CD4-positive, alpha-beta memory T cell (primary cell): ENCODE results near the gene TBC1D10A. TPM values are rescaled to one million over a fixed set of nuclear protein-coding genes. Genes with fewer than 3 reads are reported as not detected.

ENCODE experiments used
- CTCF ChIA-PET: fragments of 350-600 bp; sonication (Branson Sonifier 250); formaldehyde crosslinking; loops from one replicate; lab custom pipeline; 2021; ENCODE audit warnings: inconsistent platforms; ENCODE audit not compliant: partially characterized antibody; lab: Charles Lee
- POLR2A ChIA-PET: fragments of 350-600 bp; sonication (Branson Sonifier 250); formaldehyde crosslinking; loops from one replicate; lab custom pipeline; 2021; ENCODE audit not compliant: partially characterized antibody; lab: Charles Lee
- DNase-seq, 5 donors: peaks; one replicate each; pipeline versions ENCODE4 v3.0.0 to v3.0.0-alpha.2; 2020 to 2022; ENCODE audit warnings: mixed read lengths in 1 of 5
- H3K27ac ChIP-seq: one replicate; pipeline ENCODE4 v1.7.0; 2013; ENCODE audit warnings: low read depth, low read length
- H3K27me3 ChIP-seq: 2 replicates; pipeline ENCODE4 v1.7.0; 2013; ENCODE audit warnings: mild to moderate bottlenecking, low read length, moderate library complexity; ENCODE audit not compliant: insufficient read depth
- H3K36me3 ChIP-seq: 2 replicates; pipeline ENCODE4 v1.7.0; 2013; ENCODE audit warnings: mild to moderate bottlenecking, low read length, moderate library complexity; ENCODE audit not compliant: insufficient read depth
- H3K4me1 ChIP-seq: 2 replicates; pipeline ENCODE4 v1.7.0; 2013; ENCODE audit warnings: mild to moderate bottlenecking, low read length, moderate library complexity; ENCODE audit not compliant: insufficient read depth
- H3K4me3 ChIP-seq, 2 donors: one replicate each; pipeline ENCODE4 v1.7.0; 2013; ENCODE audit warnings: low read length in 2 of 2, mild to moderate bottlenecking in 1 of 2
- H3K9me3 ChIP-seq, 2 donors: one replicate each; pipeline ENCODE4 v1.7.0; 2013; ENCODE audit warnings: low read length in 2 of 2, control low read depth in 1 of 2; ENCODE audit not compliant: control insufficient read depth in 1 of 2
- H3K27ac Mint-ChIP-seq, 7 donors: one replicate each; pipeline ENCODE4 v1.8.0; 2020 to 2021; ENCODE audit warnings: mixed read lengths in 7 of 7, mild to moderate bottlenecking in 6 of 7, inconsistent platforms in 3 of 7, moderate library complexity in 3 of 7
- H3K27me3 Mint-ChIP-seq, 2 donors: one replicate each; pipeline ENCODE4 v1.8.0; 2020 to 2021; ENCODE audit warnings: mixed read lengths in 2 of 2
- H3K36me3 Mint-ChIP-seq, 2 donors: one replicate each; pipeline ENCODE4 v1.8.0; 2020 to 2021; ENCODE audit warnings: mixed read lengths in 2 of 2, inconsistent platforms in 1 of 2, mild to moderate bottlenecking in 1 of 2
- H3K4me1 Mint-ChIP-seq, 4 donors: one replicate each; pipeline ENCODE4 v1.8.0; 2020 to 2021; ENCODE audit warnings: mixed read lengths in 4 of 4, mild to moderate bottlenecking in 1 of 4
- H3K4me3 Mint-ChIP-seq, 8 donors: one replicate each; pipeline ENCODE4 v1.8.0; 2020 to 2021; ENCODE audit warnings: mixed read lengths in 8 of 8, mild to moderate bottlenecking in 7 of 8, moderate library complexity in 6 of 8, inconsistent platforms in 3 of 8
- H3K9me3 Mint-ChIP-seq, 8 donors: one replicate each; pipeline ENCODE4 v1.8.0; 2020 to 2021; ENCODE audit warnings: mixed read lengths in 8 of 8, mild to moderate bottlenecking in 5 of 8, inconsistent platforms in 3 of 8, moderate library complexity in 1 of 8
- intact Hi-C: fragments of 100-400 bp; cut with micrococcal nuclease; formaldehyde crosslinking; loops from one replicate; pipeline ENCODE4 v1.15.1; 2023
- polyA plus RNA-seq, 2 donors: library from polyadenylated mRNA; unstranded; fragments of 300-500 nt; fragmentation: Illumina TruSeq; gene quantifications; one replicate each; pipeline ENCODE4 v1.2.3, GENCODE V29; 2021
- total RNA-seq, 2 experiments: library from RNA; stranded (reverse); gene quantifications; one replicate each; pipeline ENCODE4 v1.2.3, GENCODE V29; 2021

Gene TBC1D10A
- total and polyA plus RNA-seq, 4 experiments from 2014 or later = 60.6 to 76.8 (median 61.9) TPM

DNA sequence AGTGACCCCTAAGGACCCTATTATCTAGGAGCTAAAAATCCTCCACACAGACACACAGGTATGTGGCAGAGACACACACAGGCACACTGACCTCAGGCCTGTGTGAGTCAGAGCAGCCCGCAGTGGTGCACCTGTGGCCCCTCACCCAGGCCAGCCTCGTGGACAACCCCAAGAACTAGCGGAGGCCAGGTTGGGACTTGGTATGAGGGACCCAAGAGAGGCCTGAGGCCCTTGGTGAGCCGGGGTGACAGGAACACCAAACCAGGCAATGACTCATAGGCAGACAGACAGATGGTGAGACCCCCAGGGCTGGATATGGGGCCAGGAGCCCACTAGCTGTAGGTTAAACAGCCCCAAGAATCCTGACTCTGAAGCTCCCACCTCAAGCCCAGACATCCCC is 43.4 kb downstream of the TBC1D10A start:
- ChIA-PET CTCF (interaction anchor here (1.3 to 11.1 kb wide), 3 partner anchors 76 to 178 kb away, joined by 4 to 392 read pairs (median 254); partner anchors contain the start of gene RNF215), POLR2A (interaction anchor here (1.0 to 12.2 kb wide), 6 partner anchors 18 to 178 kb away, joined by 3 to 106 read pairs (median 4); partner anchors contain the start of genes OSM, RNF215, SEC14L2 and TBC1D10A)
- no peaks in the 10 kb centered on the region for H3K36me3 ChIP-seq

DNA sequence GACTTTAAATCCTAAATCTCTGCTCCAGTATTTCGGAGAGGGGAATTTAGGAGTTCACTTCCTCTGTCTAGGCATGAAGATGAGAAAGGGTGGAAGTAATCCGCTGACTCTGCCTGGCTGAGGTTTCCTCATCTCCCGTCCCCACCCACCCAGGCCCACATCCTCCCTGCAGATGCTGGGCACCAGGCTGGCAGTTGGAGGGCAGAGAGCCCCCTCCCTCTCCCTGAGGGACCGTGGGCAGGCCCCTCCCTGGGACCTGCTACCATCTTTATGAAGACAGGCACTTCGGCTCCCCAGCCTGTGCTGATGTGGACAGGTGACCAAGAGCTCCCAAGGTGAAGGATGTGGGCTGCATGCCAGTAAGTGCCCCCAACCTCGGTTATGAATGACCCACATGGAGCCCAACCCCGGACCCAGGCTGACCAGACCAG is 44.1 kb downstream of the TBC1D10A start:
- Mint-ChIP-seq H3K27ac (no peak overlapping the region), H3K9me3 (no peaks in the 10 kb centered on the region), H3K27me3 (no peaks in the 10 kb centered on the region), H3K4me1 (peaks cover 14 to 42% (median 31%) of the 10 kb centered on the region in 4 donors), H3K36me3 (peaks cover 3 to 10% of the 10 kb centered on the region in 2 donors), H3K4me3 (no peak overlapping the region)
- peak in 1 of 5 donors; percentile 11 for DNase-seq
- Histone ChIP-seq H3K27ac (no peak overlapping the region), H3K9me3 (no peaks in the 10 kb centered on the region), H3K4me3 (no peak overlapping the region), H3K36me3 (no peaks in the 10 kb centered on the region), H3K27me3 (no peaks in the 10 kb centered on the region), H3K4me1 (peaks cover 41% of the 10 kb centered on the region)
- intact Hi-C loops = no loop called here
- ChIA-PET CTCF (interaction anchor here (1.3 to 11.1 kb wide), 3 partner anchors 76 to 177 kb away, joined by 4 to 392 read pairs (median 254); partner anchors contain the start of gene RNF215), POLR2A (interaction anchor here (1.0 to 12.2 kb wide), 6 partner anchors 18 to 178 kb away, joined by 3 to 106 read pairs (median 4); partner anchors contain the start of genes OSM, RNF215, SEC14L2 and TBC1D10A)

More for the DNA sequence above, 43.4 kb downstream of the TBC1D10A start:
- Mint-ChIP-seq H3K4me1 (peaks cover 20 to 49% (median 37%) of the 10 kb centered on the region in 4 donors), H3K36me3 (peaks cover 3 to 10% of the 10 kb centered on the region in 2 donors), H3K27me3 (no peaks in the 10 kb centered on the region), H3K27ac (peak overlapping the region in 3 of 7 donors; percentile 21 to 46 (median 30)), H3K9me3 (no peaks in the 10 kb centered on the region), H3K4me3 (no peak overlapping the region)
- intact Hi-C loops = no loop called here
- Histone ChIP-seq H3K4me3 (no peak overlapping the region), H3K4me1 (peaks cover 47% of the 10 kb centered on the region), H3K9me3 (no peaks in the 10 kb centered on the region), H3K27me3 (no peaks in the 10 kb centered on the region), H3K27ac (no peak overlapping the region)
- peak in 1 of 5 donors; percentile 33 for DNase-seq

DNA sequence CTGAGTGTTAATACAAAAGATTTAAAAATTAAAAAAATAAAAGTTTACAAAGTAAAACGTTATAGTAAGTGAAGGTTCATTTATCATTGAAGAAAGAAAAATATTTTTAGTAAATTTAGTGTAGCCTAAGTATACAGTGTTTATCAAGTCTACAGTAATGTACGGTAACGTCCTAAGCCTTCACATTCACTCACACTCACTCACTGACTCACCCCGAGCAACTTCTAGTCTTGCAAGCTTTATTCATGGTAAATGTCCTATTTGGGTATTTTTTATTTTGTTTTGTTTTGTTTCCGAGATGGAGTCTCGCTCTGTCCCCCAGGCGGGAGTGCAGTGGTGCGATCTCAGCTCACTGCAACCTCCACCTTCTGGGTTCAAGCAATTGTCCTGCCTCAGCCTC is 46.2 kb downstream of the TBC1D10A start:
- intact Hi-C loops = no loop called here
- CTCF ChIA-PET = interaction anchor here (1.0 to 11.1 kb wide), 4 partner anchors 104 to 175 kb away, joined by 3 to 254 read pairs (median 8); partner anchors contain the start of gene RNF215
- Histone ChIP-seq H3K4me1 (peaks cover 40% of the 10 kb centered on the region), H3K36me3 (no peaks in the 10 kb centered on the region), H3K9me3 (no peaks in the 10 kb centered on the region), H3K27ac (no peak overlapping the region), H3K4me3 (no peak overlapping the region), H3K27me3 (no peaks in the 10 kb centered on the region)
- Mint-ChIP-seq H3K4me3 (no peak overlapping the region), H3K27me3 (no peaks in the 10 kb centered on the region), H3K36me3 (peaks cover 0 to 10% of the 10 kb centered on the region in 2 donors), H3K4me1 (peaks cover 17 to 42% (median 32%) of the 10 kb centered on the region in 4 donors), H3K9me3 (no peaks in the 10 kb centered on the region), H3K27ac (no peak overlapping the region)
- POLR2A ChIA-PET = interaction anchor here (1.0 to 12.2 kb wide), 2 partner anchors 9 to 15 kb away, joined by 3 to 106 read pairs; partner anchors contain the start of gene OSM
- DNase-seq = no peak

DNA sequence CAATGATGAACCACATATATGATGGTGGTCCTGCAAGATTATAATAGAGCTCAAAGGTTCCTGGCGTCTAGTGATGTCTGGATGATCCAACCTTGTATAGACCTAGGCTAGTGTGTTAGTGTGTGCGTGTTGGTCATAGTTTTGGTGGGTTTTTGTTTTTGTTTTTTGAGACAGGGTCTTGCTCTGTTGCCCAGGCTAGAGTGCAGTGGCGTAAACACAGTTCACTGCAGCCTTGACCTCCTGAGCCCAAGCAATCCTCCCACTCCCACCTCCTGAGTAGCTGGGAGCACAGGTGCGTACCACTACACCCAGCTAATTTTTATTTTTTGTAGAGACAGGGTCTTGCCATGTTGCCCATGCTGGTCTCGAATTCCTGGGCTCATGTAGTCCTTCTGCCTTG is 46.8 kb downstream of the TBC1D10A start:
- Mint-ChIP-seq H3K27ac (no peak overlapping the region), H3K4me1 (peaks cover 20 to 47% (median 37%) of the 10 kb centered on the region in 4 donors), H3K4me3 (peak overlapping the region in 1 of 8 donors; percentile 31), H3K9me3 (no peaks in the 10 kb centered on the region), H3K36me3 (peaks cover 0 to 6% of the 10 kb centered on the region in 2 donors), H3K27me3 (no peaks in the 10 kb centered on the region)
- POLR2A ChIA-PET = interaction anchor here (1.0 to 12.2 kb wide), 2 partner anchors 10 to 15 kb away, joined by 3 to 106 read pairs; partner anchors contain the start of gene OSM
- H3K36me3 ChIP-seq = no peaks in the 10 kb centered on the region
- CTCF ChIA-PET = interaction anchor here (1.0 to 11.1 kb wide), 5 partner anchors 8 to 175 kb away, joined by 3 to 254 read pairs (median 5); partner anchors contain the start of gene RNF215
- no peak overlapping the region for H3K4me3 ChIP-seq
- peaks cover 46% of the 10 kb centered on the region for H3K4me1 ChIP-seq
- DNase-seq = no peak
- intact Hi-C loops = no loop called here
- H3K27ac ChIP-seq = no peak overlapping the region
- no peaks in the 10 kb centered on the region for H3K27me3 ChIP-seq
- H3K9me3 ChIP-seq = no peaks in the 10 kb centered on the region

DNA sequence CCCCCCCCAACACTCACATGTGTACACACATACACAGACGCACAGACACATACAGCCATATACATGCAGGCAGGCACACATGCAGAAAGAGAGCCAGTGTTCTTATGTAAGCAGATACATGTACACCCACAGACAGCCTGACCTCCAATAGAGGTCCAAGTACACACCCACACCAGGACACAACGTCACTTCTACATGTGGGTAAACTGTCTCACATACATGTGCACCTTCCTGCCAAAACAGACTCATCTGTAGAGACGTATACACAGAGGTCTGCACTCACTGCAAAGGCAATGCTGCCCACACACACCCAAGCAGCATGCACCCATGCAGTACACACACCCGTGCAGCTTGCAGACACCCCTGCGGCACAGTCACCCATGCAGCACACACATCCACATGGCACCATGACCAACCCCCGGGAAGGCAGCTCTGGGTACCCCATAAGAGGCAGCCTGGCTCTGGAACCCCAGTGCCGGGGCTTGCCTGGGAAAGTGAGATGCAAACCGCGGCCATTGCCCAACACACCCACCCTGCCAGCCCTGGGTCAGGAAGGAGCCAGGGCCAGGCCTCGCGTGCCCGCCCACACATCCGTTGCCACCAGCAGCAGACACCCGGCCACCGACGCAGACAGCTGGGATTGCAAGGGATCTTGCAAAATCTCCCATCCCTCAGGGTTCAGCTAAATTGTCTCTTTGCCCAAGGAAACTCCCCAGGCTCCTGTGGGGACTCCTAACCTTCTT is 47.5 kb downstream of the TBC1D10A start:
- Mint-ChIP-seq H3K9me3 (no peaks in the 10 kb centered on the region), H3K4me1 (peaks cover 23 to 44% (median 38%) of the 10 kb centered on the region in 4 donors), H3K36me3 (no peaks in the 10 kb centered on the region), H3K27me3 (no peaks in the 10 kb centered on the region), H3K27ac (no peak overlapping the region), H3K4me3 (peak overlapping the region in 4 of 8 donors; percentile 4 to 43 (median 20))
- CTCF ChIA-PET = interaction anchor here (1.2 to 11.1 kb wide), 3 partner anchors 9 to 174 kb away, joined by 3 to 254 read pairs (median 5); no protein-coding TSS in a partner anchor
- H3K4me3 ChIP-seq = no peak overlapping the region
- no peaks in the 10 kb centered on the region for H3K36me3 ChIP-seq
- H3K9me3 ChIP-seq = no peaks in the 10 kb centered on the region
- H3K27me3 ChIP-seq = no peaks in the 10 kb centered on the region
- intact Hi-C loops = no loop called here
- peaks cover 51% of the 10 kb centered on the region for H3K4me1 ChIP-seq
- H3K27ac ChIP-seq = no peak overlapping the region
- POLR2A ChIA-PET = interaction anchor here (12.2 kb wide), 1 partner anchor 14 kb away, joined by 106 read pairs; the partner anchor contains the start of gene OSM
- no peak for DNase-seq

DNA sequence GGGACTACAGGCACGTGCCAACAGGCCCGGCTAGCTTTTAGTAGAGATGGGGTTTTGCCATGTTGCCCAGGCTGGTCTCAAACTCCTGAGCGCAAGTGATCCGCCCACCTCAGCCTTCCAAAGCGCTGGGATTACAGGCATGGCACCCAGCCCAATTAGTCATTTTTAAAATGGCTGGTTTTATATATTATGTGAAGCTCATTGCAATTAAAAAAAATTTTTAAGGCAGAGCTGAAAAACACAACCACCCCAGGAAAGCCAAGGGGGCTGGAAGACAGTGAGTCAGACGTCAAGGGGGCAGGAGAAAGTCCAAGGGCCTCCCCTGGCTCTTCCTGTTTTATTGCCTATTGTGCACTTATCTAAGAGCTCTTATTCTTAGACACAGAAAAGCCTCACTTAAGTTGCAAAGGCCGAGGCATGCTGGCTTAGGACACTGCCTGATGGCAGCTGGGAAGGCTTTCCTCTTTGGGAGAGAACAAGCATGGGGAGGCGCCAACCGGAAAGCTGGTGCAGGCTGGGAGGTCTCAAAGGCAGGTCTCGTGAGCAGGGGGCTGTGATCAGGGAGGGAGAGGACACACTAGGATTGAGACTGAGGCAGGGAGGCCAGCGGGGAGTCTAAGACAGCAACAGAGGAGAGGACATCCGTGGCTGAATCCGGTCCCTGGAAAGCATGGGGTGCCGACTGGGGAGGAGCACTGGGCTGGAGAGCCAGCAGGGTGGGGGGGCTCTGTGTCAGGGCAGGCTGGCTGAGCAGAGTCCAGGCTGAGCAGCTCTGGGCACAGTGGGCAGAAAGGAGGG is 49.0 kb downstream of the TBC1D10A start:
- ChIA-PET POLR2A (interaction anchor here (0.6 kb wide), 1 partner anchor 9 kb away, joined by 3 read pairs; no protein-coding TSS in a partner anchor), CTCF (interaction anchor here (0.7 to 2.3 kb wide), 7 partner anchors 8 to 170 kb away, joined by 3 to 9 read pairs (median 4); no protein-coding TSS in a partner anchor)
- H3K27ac ChIP-seq = no peak overlapping the region
- Mint-ChIP-seq H3K4me3 (no peak overlapping the region), H3K4me1 (peaks cover 25 to 42% (median 35%) of the 10 kb centered on the region in 4 donors), H3K27ac (peak overlapping the region in 2 of 7 donors; percentile 32 to 46), H3K36me3 (no peaks in the 10 kb centered on the region), H3K9me3 (no peaks in the 10 kb centered on the region), H3K27me3 (no peaks in the 10 kb centered on the region)
- no peak overlapping the region for H3K4me3 ChIP-seq
- H3K27me3 ChIP-seq = no peaks in the 10 kb centered on the region
- no peaks in the 10 kb centered on the region for H3K36me3 ChIP-seq
- intact Hi-C loops = no loop called here
- H3K9me3 ChIP-seq = no peaks in the 10 kb centered on the region
- H3K4me1 ChIP-seq = peaks cover 42% of the 10 kb centered on the region
- no peak for DNase-seq
